Measurements from ENCODE around the gene LITAFD. TPM values are rescaled to one million over a fixed set of nuclear protein-coding genes. Genes with fewer than 3 reads are reported as not detected.

The LITAFD gene
- total and polyA plus RNA-seq, 10 of the 15 experiments (the other 5 are each of a cell fraction or from before 2014, with no cell fraction given), result not detected

- TF ChIP-seq ZBTB33 (IDR thresholded peaks at IDR 0.05) (no peak), TBL1XR1 (IDR thresholded peaks at IDR 0.05; ENCODE audit: low read depth, low read length) (no peak), SREBF1 (IDR thresholded peaks at IDR 0.05; ENCODE audit: low read length) (no peak), TARDBP (IDR thresholded peaks at IDR 0.05; ENCODE audit: borderline replicate concordance) (no peak), E2F4 (IDR thresholded peaks at IDR 0.05; ENCODE audit: low read depth, low read length) (no peak), TCF3 (IDR thresholded peaks at IDR 0.05; ENCODE audit: borderline replicate concordance, insufficient read depth, low read depth, low read length) (no peak), KAT2A (conservative IDR thresholded peaks at IDR 0.05; ENCODE audit: control insufficient read depth, low read depth, low read length) (no peak)
These were observed 700 bp downstream of the LITAFD start (continued) for GRCh38 chr16:8882725-8883377.
